Measurements from ENCODE around the gene TMED4. TPM values are rescaled to one million over a fixed set of nuclear protein-coding genes. Genes with fewer than 3 reads are reported as not detected.

TMED4 gene
- total RNA-seq, 1 experiment from 2014 or later: 67.3 TPM

GRCh38 chr7:44573464-44574286 is 8.4 kb downstream of the TMED4 start, which contains the start of gene DDX56:
TSS of gene DDX56 (minus strand) at chr7:44573908. CDS start at chr7:44573895, 13 bp downstream.
- DNase-seq (ENCODE audit: low read depth, low spot score): peak; percentile 86
- TF ChIP-seq YY1 (IDR thresholded peaks at IDR 0.05; ENCODE audit: extremely low read depth, insufficient replicate concordance, low read depth, low read length) (peak; percentile 83), ZBTB33 (IDR thresholded peaks at IDR 0.05; ENCODE audit: extremely low read depth, insufficient replicate concordance, low read length) (peak; percentile 85), EGR1 (IDR thresholded peaks at IDR 0.05; ENCODE audit: low read depth) (no peak), ZFX (IDR thresholded peaks at IDR 0.05) (peak; percentile 79; the same call in 1 of the 2 replicates), POLR2AphosphoS5 (IDR thresholded peaks at IDR 0.05; ENCODE audit: low read depth, low read length) (peak; percentile 98), POLR2A (IDR thresholded peaks at IDR 0.05; ENCODE audit: borderline replicate concordance, extremely low read depth, insufficient read depth, insufficient read length) (peak; percentile 85), REST (IDR thresholded peaks at IDR 0.05; ENCODE audit: low read depth) (no peak)
- CTCF ChIA-PET: interaction anchor here (0.6 to 1.0 kb wide), 5 partner anchors 8 to 275 kb away, joined by 3 to 15 read pairs (median 3); partner anchors contain the start of gene H2AZ2
- RAD21 ChIA-PET (ENCODE audit: low non-redundant PET in 1 of 2, low total read pairs in 2 of 2, uncharacterized antibody in 2 of 2, unreplicated experiment in 2 of 2): interaction anchor here in 1 of 2 experiments (0.6 kb wide), 1 partner anchor 67 kb away, joined by 4 read pairs; no protein-coding TSS in a partner anchor
- POLR2A ChIA-PET: interaction anchor here (0.8 to 1.7 kb wide), 3 partner anchors 8 to 308 kb away, joined by 3 to 14 read pairs (median 3); partner anchors contain the start of gene TMED4
- intact Hi-C loops (cut with micrococcal nuclease): no loop called here
- peak; percentile 95 for ATAC-seq
- no TSS peak for BruUV-seq (replicated peaks)
- Histone ChIP-seq H3K4me3 (replicated peaks in 1 of 2; ENCODE audit: low read depth in 1 of 2, low read length in 2 of 2) (peak within 1 kb of the TSS; percentile 83 to 88), H3K27me3 (ENCODE audit: insufficient read depth, low read length) (no peaks in the 10 kb centered on the region), H2AFZ (ENCODE audit: low read depth, low read length, poor library complexity, severe bottlenecking) (no peak within 1 kb of the TSS), H3K36me3 (ENCODE audit: control insufficient read depth in 1 of 2, insufficient read depth in 2 of 2, low read length in 2 of 2) (peaks cover 43 to 48% of the 10 kb centered on the region in 2 experiments), H3K9ac (ENCODE audit: low read length) (peak within 1 kb of the TSS; percentile 86), H4K20me1 (ENCODE audit: insufficient read depth) (no peaks in the 10 kb centered on the region; the same call in 1 of the 2 replicates), H3K4me2 (ENCODE audit: low read length) (peak within 1 kb of the TSS; percentile 84), H3K9me3 (ENCODE audit: control insufficient read depth in 1 of 2, insufficient read depth in 1 of 2, low read depth in 1 of 2, low read length in 2 of 2) (no peaks in the 10 kb centered on the region), H3K4me1 (ENCODE audit: control insufficient read depth in 1 of 2, insufficient read depth in 2 of 2, low read length in 2 of 2) (peaks cover 11 to 20% of the 10 kb centered on the region in 2 experiments; a peak in 3 of 4 replicates), H3K27ac (ENCODE audit: low read depth, low read length) (peak within 1 kb of the TSS; percentile 81), H3K79me2 (ENCODE audit: insufficient read depth, low read length) (peaks cover 79% of the 10 kb centered on the region), H3K9me2 (ENCODE audit: insufficient read depth) (no peaks in the 10 kb centered on the region)
